Islet of Langerhans (tissue), 1 donor: ENCODE measurements around the gene ATXN1.
"Not testable (repeated sequence)": the region's sequence is repeated elsewhere in the genome, so short reads cannot be mapped to it uniquely, and the experiment has no call there.

Source experiments
- FAIRE-seq: peaks from one replicate; lab custom pipeline; 2011; peaks lifted over from hg19 to GRCh38; lab: Jason Lieb, UNC

The ATXN1 gene

GRCh38 chr6:16472349-16473069, 288.8 kb downstream of the ATXN1 start:
- FAIRE-seq: no peak

- FAIRE-seq: no peak
Measured at GRCh38 chr6:16471910-16472297, 289.4 kb downstream of the ATXN1 start.

- FAIRE-seq: no peak
Measured at GRCh38 chr6:16471222-16471909, 289.9 kb downstream of the ATXN1 start.

- FAIRE-seq: no peak
Measured at GRCh38 chr6:16470502-16471221, 290.6 kb downstream of the ATXN1 start.

- no peak for FAIRE-seq
Measured at GRCh38 chr6:16468991-16469615, 292.2 kb downstream of the ATXN1 start.

- FAIRE-seq: no peak
Measured at GRCh38 chr6:16466800-16467553, 294.3 kb downstream of the ATXN1 start.

GRCh38 chr6:16464045-16464444, 297.2 kb downstream of the ATXN1 start:
- FAIRE-seq: no peak

- FAIRE-seq: not testable (repeated sequence)
Measured at GRCh38 chr6:16463246-16463645, 298.0 kb downstream of the ATXN1 start.

- no peak for FAIRE-seq
Measured at GRCh38 chr6:16461491-16461890, 299.8 kb downstream of the ATXN1 start.

GRCh38 chr6:16459472-16459871, 301.8 kb downstream of the ATXN1 start:
- not testable (repeated sequence) for FAIRE-seq

GRCh38 chr6:16452348-16452747, 308.9 kb downstream of the ATXN1 start:
- no peak for FAIRE-seq

- FAIRE-seq: no peak
Measured at GRCh38 chr6:16450821-16451220, 310.4 kb downstream of the ATXN1 start.

GRCh38 chr6:16450285-16450684, 311.0 kb downstream of the ATXN1 start:
- FAIRE-seq: no peak

- FAIRE-seq: no peak
Measured at GRCh38 chr6:16446273-16446672, 315.0 kb downstream of the ATXN1 start.

- FAIRE-seq: no peak
Measured at GRCh38 chr6:16442031-16442430, 319.2 kb downstream of the ATXN1 start.

GRCh38 chr6:16441262-16441661, 320.0 kb downstream of the ATXN1 start:
- no peak for FAIRE-seq

GRCh38 chr6:16440636-16441212, 320.5 kb downstream of the ATXN1 start:
- no peak for FAIRE-seq

- no peak for FAIRE-seq
Measured at GRCh38 chr6:16438718-16439591, 322.3 kb downstream of the ATXN1 start.

- no peak for FAIRE-seq
Measured at GRCh38 chr6:16437984-16438383, 323.3 kb downstream of the ATXN1 start.

GRCh38 chr6:16437095-16437494, 324.2 kb downstream of the ATXN1 start:
- no peak for FAIRE-seq

GRCh38 chr6:16436550-16436949, 324.7 kb downstream of the ATXN1 start:
- FAIRE-seq: no peak
